HepG2 (cell line): Measurements from ENCODE around the gene CDH23. TPM values are rescaled to one million over a fixed set of nuclear protein-coding genes. Genes with fewer than 3 reads are reported as not detected.

Experiments
- ATAC-seq: fragments of 200-7000 bp; cut with Tn5 transposase; 3 replicates; pipeline ENCODE4 v1.9.1; 2020; ENCODE audit warnings: mild to moderate bottlenecking, moderate library complexity
- BruUV-seq: library from RNA; stranded (reverse); fragments of 400-500 nt; replicated peaks from 2 replicates; lab custom pipeline; 2021; lab: Mats Ljungman, UMichigan
- CTCF ChIA-PET: fragments of 300-600 bp; formaldehyde crosslinking; extraction: SDS; loops from one replicate; lab custom pipeline; 2021; ENCODE audit warnings: low total read pairs, inconsistent platforms, low intra/inter-chr PET ratio; lab: Yijun Ruan, JAX
- POLR2A ChIA-PET: fragments of 350-600 bp; sonication (Branson Sonifier 250); formaldehyde crosslinking; loops from one replicate; lab custom pipeline; 2020; ENCODE audit warnings: antibody characterized with exemption, inconsistent platforms; lab: Yijun Ruan, JAX
- DNase-seq: peaks from one replicate; pipeline ENCODE4 v3.0.0-alpha.2; 2015; ENCODE audit warnings: low spot score
- FAIRE-seq: peaks from 3 replicates; lab custom pipeline; 2011; peaks lifted over from hg19 to GRCh38; lab: Jason Lieb, UNC
- H2AFZ ChIP-seq: one replicate; pipeline ENCODE4 v1.6.1; 2011; ENCODE audit warnings: low read length, inconsistent platforms
- H3K27ac ChIP-seq: fragments of 300-600 bp; 3 replicates; pipeline ENCODE4 v1.8.0; 2011; ENCODE audit warnings: mixed run types, mild to moderate bottlenecking, mixed read lengths, low read length, inconsistent platforms; ENCODE audit not compliant: insufficient read depth; ENCODE audit errors: extremely low read length
- H3K27me3 ChIP-seq, 2 experiments: fragments of 200-600 bp in 1 of 2; 2 replicates in 1 of 2; 3 replicates in 1 of 2; pipeline versions ENCODE4 v1.6.0 to v1.8.0; 2011; ENCODE audit warnings: low read length in 2 of 2, mild to moderate bottlenecking in 2 of 2, moderate library complexity in 2 of 2, inconsistent platforms in 1 of 2; ENCODE audit not compliant: insufficient read depth in 2 of 2, control insufficient read depth in 1 of 2
- H3K36me3 ChIP-seq, 2 experiments: fragments of 200-600 bp in 1 of 2; replicated peaks in 1 of 2; 2 replicates in 1 of 2; 3 replicates in 1 of 2; pipeline versions ENCODE4 v1.5.1 to v1.8.0; 2011; ENCODE audit warnings: low read length in 2 of 2, inconsistent platforms in 1 of 2; ENCODE audit not compliant: insufficient read depth in 2 of 2, control insufficient read depth in 1 of 2
- H3K4me1 ChIP-seq: 2 replicates; pipeline ENCODE4 v1.5.1; 2012; ENCODE audit warnings: low read length, inconsistent platforms; ENCODE audit not compliant: insufficient read depth
- H3K4me2 ChIP-seq: 2 replicates; pipeline ENCODE4 v1.6.0; 2011; ENCODE audit warnings: low read depth, low read length, inconsistent platforms
- H3K4me3 ChIP-seq, 3 experiments: fragments of 200-600 bp in 1 of 3; sonication (generic), shearing (Covaris generic) in 1 of 3; replicated peaks in 1 of 3; 2 replicates each; pipeline ENCODE4 v1.5.1; 2011 to 2016; ENCODE audit warnings: low read length in 3 of 3, inconsistent platforms in 2 of 3, low read depth in 2 of 3, mild to moderate bottlenecking in 2 of 3, control low read depth in 1 of 3, mixed read lengths in 1 of 3; ENCODE audit not compliant: insufficient read depth in 1 of 3
- H3K79me2 ChIP-seq: one replicate; pipeline ENCODE4 v1.6.1; 2011; ENCODE audit warnings: low read length, inconsistent platforms; ENCODE audit not compliant: insufficient read depth
- H3K9ac ChIP-seq: 2 replicates; pipeline ENCODE4 v1.6.0; 2011; ENCODE audit warnings: mild to moderate bottlenecking, low read depth, low read length, inconsistent platforms; ENCODE audit not compliant: insufficient read depth
- H3K9me3 ChIP-seq: 2 replicates; pipeline ENCODE4 v1.5.1; 2012; ENCODE audit warnings: mild to moderate bottlenecking, low read length
- H4K20me1 ChIP-seq: 2 replicates; pipeline ENCODE4 v1.6.0; 2011; ENCODE audit warnings: inconsistent platforms, mild to moderate bottlenecking, low read length, moderate library complexity; ENCODE audit not compliant: insufficient read depth
- AKAP8 ChIP-seq: sonication (generic); formaldehyde crosslinking; IDR thresholded peaks from 2 replicates; pipeline ENCODE4 v1.5.1; 2020; ENCODE audit warnings: mild to moderate bottlenecking, missing genetic modification reagents
- CAMTA2 ChIP-seq: sonication (generic); formaldehyde crosslinking; IDR thresholded peaks from 2 replicates; pipeline ENCODE4 v1.4.0; 2020; ENCODE audit warnings: mild to moderate bottlenecking, missing genetic modification reagents, borderline replicate concordance
- CREB3 ChIP-seq: sonication (generic); formaldehyde crosslinking; IDR thresholded peaks from 2 replicates; pipeline ENCODE4 v1.5.0; 2020; ENCODE audit warnings: missing genetic modification reagents
- DNMT3B ChIP-seq: conservative IDR thresholded peaks from 2 replicates; pipeline ENCODE4 v1.6.1; 2016; ENCODE audit warnings: missing biosample characterization, control low read depth
- HNRNPH1 ChIP-seq: fragments of 200-400 bp; formaldehyde crosslinking; optimal IDR thresholded peaks from 2 replicates; pipeline ENCODE3; 2017; ENCODE audit warnings: mild to moderate bottlenecking, low read depth, low read length
- MEIS1 ChIP-seq: sonication (generic); formaldehyde crosslinking; IDR thresholded peaks from 2 replicates; pipeline ENCODE4 v1.9.0; 2021; ENCODE audit warnings: mild to moderate bottlenecking, missing genetic modification reagents, moderate library complexity, borderline replicate concordance
- TFAP4 ChIP-seq: sonication (generic); IDR thresholded peaks from 2 replicates; pipeline ENCODE4 v1.6.1; 2016; ENCODE audit warnings: low read depth, borderline replicate concordance
- TRAFD1 ChIP-seq: sonication (generic); formaldehyde crosslinking; IDR thresholded peaks from 2 replicates; pipeline ENCODE4 v1.5.1; 2020; ENCODE audit warnings: missing genetic modification reagents, mild to moderate bottlenecking, borderline replicate concordance
- ZNF7 ChIP-seq: IDR thresholded peaks from 2 replicates; pipeline ENCODE4 v1.6.1; 2016; ENCODE audit warnings: missing biosample characterization, missing genetic modification reagents
- ZNF772 ChIP-seq: sonication (generic); formaldehyde crosslinking; IDR thresholded peaks from 2 replicates; pipeline ENCODE4 v1.5.0; 2020; ENCODE audit warnings: mild to moderate bottlenecking, missing genetic modification reagents
- WGBS: methylation state at CpG from one replicate; pipeline ENCODE4 v1.1.6; 2017; ENCODE audit warnings: low lambda C conversion rate; 5-methylcytosine and 5-hydroxymethylcytosine counted together
- in situ Hi-C: cut with HindIII; loops from 2 replicates; pipeline ENCODE4 v1.10.0; 2017; ENCODE audit warnings: low pct_unique_long_range_greater_than_20kb; ENCODE audit not compliant: extremely low pct_ligation_motif_present
- intact Hi-C: fragments of 100-400 bp; cut with micrococcal nuclease; formaldehyde crosslinking; loops from one replicate; pipeline ENCODE4 v1.10.0; 2022; ENCODE audit not compliant: unreplicated experiment
- polyA plus RNA-seq, 8 experiments: library from polyadenylated mRNA; depleted of rRNA in 3 of 8; stranded (reverse) in 7 of 8; unstranded in 1 of 8; fragments of >200 nt; fragmentation: Illumina TruSeq in 4 of 8; extraction: Trizol in 4 of 8; gene quantifications; 2 replicates each; pipeline versions ENCODE4 v1.2.1 to v1.2.3, GENCODE V29; 2011 to 2016; ENCODE audit warnings: low read depth in 4 of 8, missing spikeins in 1 of 8, mixed read lengths in 1 of 8; ENCODE audit not compliant: insufficient read depth in 1 of 8
- total RNA-seq, 5 experiments: library from RNA; depleted of rRNA; stranded (reverse); fragments of >200 nt; fragmentation: Illumina TruSeq; extraction: Trizol; gene quantifications; 2 replicates each; pipeline ENCODE4 v1.2.3, GENCODE V29; 2016; ENCODE audit warnings: low read depth in 1 of 5

Gene CDH23
- total and polyA plus RNA-seq, 2 of the 13 experiments (the other 11 are each of a cell fraction or from before 2014, with no cell fraction given): 0.13 TPM; not detected in 1

- H3K27ac ChIP-seq: no peak overlapping the region
- no TSS peak for BruUV-seq
- DNase-seq (no peak), FAIRE-seq (no peak), ATAC-seq (no peak)
- no peaks in the 10 kb centered on the region for H3K4me1 ChIP-seq
- in situ Hi-C loops (no loop called here), intact Hi-C loops (no loop called here)
- H3K4me2 ChIP-seq: no peak overlapping the region
- WGBS: 19% methylated on average over 11 of the region's 11 CpGs
- H3K9ac ChIP-seq: no peak overlapping the region
- peaks cover 1 to 34% of the 10 kb centered on the region in 2 experiments; a peak in 3 of 5 replicates for H3K27me3 ChIP-seq
- no peak for TF ChIP-seq DNMT3B (CRISPR knock-in tag)
- no peak for TF ChIP-seq HNRNPH1
- no peak for TF ChIP-seq CAMTA2 (CRISPR knock-in tag)
- no peak for TF ChIP-seq TFAP4
- TF ChIP-seq ZNF772 (CRISPR knock-in tag): no peak
- no peak for TF ChIP-seq TRAFD1 (CRISPR knock-in tag)
- TF ChIP-seq ZNF7 (CRISPR knock-in tag): no peak
- TF ChIP-seq AKAP8 (CRISPR knock-in tag): no peak
- TF ChIP-seq MEIS1 (CRISPR knock-in tag): no peak
- TF ChIP-seq CREB3 (CRISPR knock-in tag): no peak
- TF ChIP-seq, all 625 proteins: peak for 0
- Histone ChIP-seq H3K79me2 (no peaks in the 10 kb centered on the region), H3K36me3 (no peaks in the 10 kb centered on the region), H4K20me1 (no peaks in the 10 kb centered on the region), H2AFZ (no peak overlapping the region), H3K9me3 (no peaks in the 10 kb centered on the region), H3K4me3 (no peak overlapping the region)
- ChIA-PET CTCF (no interaction called here), POLR2A (no interaction called here)
These were observed 136.2 kb downstream of the CDH23 start for GRCh38 chr10:71532878-71533277.
